GM15510 (cell line): ENCODE measurements around the gene SPPL2B.

Experiments used
- POLR2A ChIP-seq: IDR thresholded peaks from 3 replicates; pipeline ENCODE4 v1.6.1; 2011; ENCODE audit warnings: borderline replicate concordance; ENCODE audit not compliant: insufficient read length; ENCODE audit errors: extremely low read depth

SPPL2B gene

GRCh38 chr19:2311093-2311492, 17.4 kb upstream of the SPPL2B start:
- TF ChIP-seq POLR2A = no peak

GRCh38 chr19:2312820-2313501, 15.5 kb upstream of the SPPL2B start:
- TF ChIP-seq POLR2A = no peak

GRCh38 chr19:2315121-2315817, 13.2 kb upstream of the SPPL2B start:
- TF ChIP-seq POLR2A = no peak

DNA sequence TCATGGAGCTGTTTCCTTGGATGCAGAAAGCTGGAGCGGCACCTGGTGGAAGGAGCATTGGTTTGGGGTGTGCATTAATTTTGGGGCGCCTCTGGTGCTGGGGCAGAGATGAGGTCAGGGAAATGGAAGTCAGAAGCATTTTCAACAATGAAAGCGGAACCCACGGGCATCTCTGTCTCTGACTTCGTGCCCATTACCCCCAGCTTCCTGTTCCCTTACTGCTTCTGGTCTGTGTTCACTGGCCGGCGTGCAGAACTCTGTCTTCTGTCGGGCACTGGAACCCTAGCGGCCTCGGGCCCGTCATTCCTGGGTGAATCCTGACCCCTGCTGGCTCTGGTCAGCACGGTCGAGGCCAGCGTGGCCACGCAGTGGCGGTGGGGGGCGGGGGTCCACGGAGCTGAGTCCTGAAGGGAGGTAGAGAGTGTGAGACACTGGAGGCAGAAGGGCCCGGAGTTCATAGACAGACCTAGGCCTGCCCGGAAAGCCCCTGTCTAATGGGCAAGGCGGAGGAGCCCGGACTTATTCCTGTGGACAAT, 12.6 kb upstream of the SPPL2B start:
- no peak for TF ChIP-seq POLR2A

DNA sequence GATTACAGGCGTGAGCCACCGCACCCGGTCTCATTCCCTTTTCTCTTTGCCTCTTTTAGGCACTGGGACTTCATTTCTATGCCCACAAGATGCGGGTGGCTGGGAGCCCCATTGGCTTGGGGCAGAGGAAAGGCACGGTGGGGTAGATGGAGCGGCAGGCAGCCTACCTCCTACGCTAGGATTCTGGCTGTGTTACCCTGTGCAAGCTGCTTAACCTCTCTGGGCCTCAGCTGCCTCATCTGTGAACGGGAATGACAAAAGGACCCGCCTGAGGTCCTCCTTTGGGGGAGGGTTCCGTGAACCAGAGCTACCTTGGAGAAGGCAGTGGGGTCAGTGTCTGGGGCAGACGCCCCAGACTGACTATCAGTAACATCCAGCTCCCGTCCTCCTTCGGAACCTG, 11.2 kb upstream of the SPPL2B start:
- TF ChIP-seq POLR2A = no peak

GRCh38 chr19:2317756-2318155, 10.7 kb upstream of the SPPL2B start:
- TF ChIP-seq POLR2A = no peak

DNA sequence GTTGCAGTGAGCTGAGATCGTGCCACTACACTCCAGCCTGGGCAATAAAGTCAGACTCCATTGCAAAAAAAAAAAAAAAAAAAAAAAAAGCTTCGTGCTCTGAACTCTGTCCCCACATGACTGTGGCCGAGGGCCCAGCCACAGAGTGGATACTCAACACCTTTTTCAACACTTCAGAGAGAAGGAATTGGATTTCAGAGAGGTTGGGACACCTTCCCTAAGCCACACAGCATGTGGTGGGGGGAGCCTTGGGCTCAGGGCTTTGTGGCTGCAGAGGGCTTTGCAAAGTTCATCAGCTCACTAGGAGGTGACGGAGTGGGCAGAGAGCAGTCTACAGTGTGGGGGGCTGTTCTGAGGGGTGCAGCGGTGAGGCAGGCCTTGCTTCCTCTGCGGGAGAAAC, 9.6 kb upstream of the SPPL2B start:
- TF ChIP-seq POLR2A = no peak

- no peak for TF ChIP-seq POLR2A
Measured at GRCh38 chr19:2319551-2319950, 8.9 kb upstream of the SPPL2B start.

GRCh38 chr19:2320049-2320448, 8.4 kb upstream of the SPPL2B start:
- TF ChIP-seq POLR2A = no peak

DNA sequence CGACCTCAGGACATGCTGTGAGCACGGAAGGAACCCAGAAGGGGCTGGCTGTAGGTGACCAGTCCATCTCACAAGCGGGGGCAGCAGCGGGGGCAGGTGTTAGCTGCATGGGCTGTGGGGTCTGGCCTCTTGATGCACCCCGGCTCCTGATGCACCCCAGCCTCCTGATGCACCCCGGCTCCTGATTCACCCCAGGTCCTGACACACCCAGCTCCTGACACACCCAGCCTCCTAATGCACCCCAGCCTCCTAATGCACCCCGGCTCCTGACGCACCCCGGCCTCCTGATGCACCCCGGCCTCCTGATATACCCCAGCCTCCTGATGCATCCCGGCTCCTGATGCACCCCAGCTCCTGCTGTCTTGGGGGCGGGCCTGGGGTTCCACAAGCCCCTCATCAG, 7.5 kb upstream of the SPPL2B start:
- TF ChIP-seq POLR2A = no peak

DNA sequence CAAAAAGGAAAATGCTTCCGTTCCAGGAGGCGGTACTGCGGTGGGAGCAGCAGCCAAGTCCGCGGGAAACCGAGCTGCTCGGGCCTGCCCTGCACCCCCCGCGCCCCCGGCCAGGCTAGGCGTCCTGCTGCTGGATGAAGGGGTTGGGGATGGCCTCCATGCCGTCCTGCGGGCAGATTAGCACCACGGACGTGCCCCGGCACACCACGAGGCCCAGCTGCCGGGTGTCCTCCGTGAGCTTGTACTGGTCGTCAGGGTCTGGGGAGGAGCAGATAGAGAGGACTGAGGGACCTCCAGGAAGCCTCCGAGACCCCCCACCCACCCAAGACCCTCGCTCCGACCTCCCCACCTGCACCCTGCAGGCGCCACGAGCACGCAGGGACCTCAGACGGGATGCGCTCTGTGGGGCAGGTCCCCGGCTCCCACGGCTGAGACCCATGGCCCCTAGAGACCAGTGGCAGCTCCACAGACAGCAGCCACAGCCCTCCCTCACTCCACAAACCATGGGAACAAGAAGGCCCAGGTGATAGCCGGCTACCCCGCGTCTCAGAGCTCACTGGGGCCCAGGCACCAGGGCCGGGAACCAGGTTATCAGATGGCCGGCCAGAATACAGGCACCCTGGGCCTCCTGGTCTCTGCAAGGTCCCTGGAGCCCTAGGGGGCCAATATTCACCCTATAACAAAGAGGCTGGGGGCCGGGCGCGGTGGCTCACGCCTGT, 6.8 kb upstream of the SPPL2B start:
- no peak for TF ChIP-seq POLR2A

GRCh38 chr19:2323707-2324106, 4.8 kb upstream of the SPPL2B start:
- TF ChIP-seq POLR2A = no peak

DNA sequence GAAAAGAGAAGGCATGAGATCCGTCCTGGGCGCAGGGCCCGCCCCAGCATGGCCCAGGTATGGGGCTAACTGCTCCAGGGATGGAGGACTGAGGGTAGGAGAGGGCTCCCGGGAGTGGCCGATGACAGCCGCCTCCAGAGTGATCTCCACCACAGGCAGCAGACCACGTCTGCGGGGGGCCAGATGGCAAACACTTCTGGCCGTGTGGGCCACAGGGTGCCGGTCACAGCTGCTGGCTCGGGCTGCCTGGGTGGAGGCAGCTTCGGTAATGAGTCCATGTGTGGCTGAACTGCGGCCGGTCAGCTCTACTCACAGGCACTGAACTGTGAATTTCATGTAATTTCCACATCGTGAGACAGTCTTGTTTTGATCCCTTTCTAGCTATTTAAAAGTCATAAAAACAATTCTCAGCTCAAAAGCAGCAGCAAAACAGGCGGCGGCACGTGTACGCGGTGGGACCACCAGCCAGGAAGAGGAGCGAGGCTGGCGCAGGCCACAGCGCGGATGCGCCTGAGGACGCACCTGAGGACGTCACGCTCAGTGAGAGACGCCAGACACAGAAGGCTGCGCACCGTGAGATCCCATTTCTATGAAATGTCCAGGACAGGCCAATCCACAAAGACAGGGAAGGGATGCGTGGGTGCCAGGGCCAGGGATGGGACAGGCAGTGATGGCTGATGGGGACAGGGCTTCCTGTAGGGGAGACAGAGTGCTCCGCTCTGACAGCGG, 4.1 kb upstream of the SPPL2B start:
- TF ChIP-seq POLR2A = no peak

GRCh38 chr19:2325281-2326046, 3.0 kb upstream of the SPPL2B start:
- TF ChIP-seq POLR2A = no peak
